Measurements from ENCODE around the gene RAB25.
"Not testable (repeated sequence)": the region's sequence is repeated elsewhere in the genome, so short reads cannot be mapped to it uniquely, and the experiment has no call there.

RAB25 gene

DNA sequence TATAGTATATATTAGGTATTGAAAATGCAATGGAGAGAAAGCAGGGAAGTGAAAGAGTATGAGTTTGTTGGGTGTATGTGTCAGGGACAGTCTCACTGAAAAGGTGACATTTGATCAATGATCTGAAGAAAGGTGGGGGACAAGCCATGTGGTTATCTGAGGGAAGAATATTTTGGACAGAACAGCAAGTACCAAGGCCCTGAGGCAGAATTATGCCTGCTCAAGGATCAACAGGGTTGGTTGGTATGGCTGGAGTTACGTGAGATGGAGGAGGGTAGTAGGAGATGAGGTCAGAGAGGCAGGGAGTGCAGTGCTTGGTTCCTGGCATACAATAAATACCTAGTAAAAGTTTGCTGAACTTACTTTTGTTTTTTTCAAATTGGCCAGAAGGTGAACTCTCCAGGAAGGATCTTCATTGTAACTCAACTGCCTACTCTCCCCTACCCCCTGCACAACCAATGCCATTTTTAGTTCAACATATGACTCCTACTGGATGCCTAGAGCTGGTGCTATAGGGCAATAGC is 4.6 kb upstream of the RAB25 start:
- H3K9me3 ChIP-seq (replicated peaks; ENCODE audit: low read length) = no peaks in the 10 kb centered on the region
- H3K27me3 ChIP-seq (ENCODE audit: control insufficient read depth, insufficient read depth, low read length) = no peaks in the 10 kb centered on the region
- no peak overlapping the region for H3K4me3 ChIP-seq (ENCODE audit: low read length)
- H3K4me1 ChIP-seq (ENCODE audit: control insufficient read depth, insufficient read depth, low read length) = peaks cover 11% of the 10 kb centered on the region
- peaks cover 8% of the 10 kb centered on the region for H3K36me3 ChIP-seq (ENCODE audit: insufficient read depth, low read length)
- H3K4me2 ChIP-seq (ENCODE audit: low read length) = no peak overlapping the region
- no peak overlapping the region for H3K9ac ChIP-seq (ENCODE audit: low read depth, low read length)

DNA sequence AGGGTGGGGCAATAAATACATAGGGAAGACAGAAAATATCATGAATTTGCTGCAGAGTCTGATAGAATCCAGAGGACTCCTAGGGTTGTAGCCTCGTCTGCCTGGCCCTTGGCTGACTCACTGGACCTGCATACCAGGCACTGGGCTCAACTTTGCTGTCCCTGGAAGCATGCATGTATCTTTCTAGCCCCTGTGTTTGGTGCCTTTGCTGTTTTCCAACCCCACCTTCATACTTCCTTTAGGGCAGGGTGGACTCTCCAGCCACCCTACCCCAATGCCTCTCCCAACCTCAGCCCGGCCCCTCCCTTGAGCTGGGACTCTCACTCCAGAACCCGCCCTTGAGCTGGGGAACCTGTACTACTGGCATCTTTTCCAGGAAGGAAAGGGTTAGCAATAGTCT is 1.2 kb downstream of the RAB25 start:
- Histone ChIP-seq H3K4me1 (ENCODE audit: control insufficient read depth, insufficient read depth, low read length) (no peaks in the 10 kb centered on the region), H3K9me3 (replicated peaks; ENCODE audit: low read length) (no peaks in the 10 kb centered on the region), H3K36me3 (ENCODE audit: insufficient read depth, low read length) (peaks cover 8% of the 10 kb centered on the region), H3K4me2 (ENCODE audit: low read length) (no peak overlapping the region), H3K4me3 (ENCODE audit: low read length) (no peak overlapping the region), H3K9ac (ENCODE audit: low read depth, low read length) (no peak overlapping the region), H3K27me3 (ENCODE audit: control insufficient read depth, insufficient read depth, low read length) (no peaks in the 10 kb centered on the region)

DNA sequence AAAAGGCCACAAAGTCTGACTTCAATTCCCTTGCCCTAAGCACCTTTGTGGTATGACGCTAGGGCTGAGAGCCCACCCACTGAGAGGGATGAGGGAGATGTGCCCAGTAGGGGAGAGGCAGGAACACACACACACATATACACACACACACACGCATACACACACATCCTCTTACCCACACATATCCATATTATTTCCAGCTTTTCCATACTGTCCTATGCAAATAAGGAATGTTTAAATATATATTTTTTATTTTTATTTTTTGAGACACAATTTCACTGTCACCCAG is 3.0 kb downstream of the RAB25 start:
- Histone ChIP-seq H3K4me2 (ENCODE audit: low read length) (no peak overlapping the region), H3K36me3 (ENCODE audit: insufficient read depth, low read length) (no peaks in the 10 kb centered on the region), H3K9me3 (replicated peaks; ENCODE audit: low read length) (no peaks in the 10 kb centered on the region)

DNA sequence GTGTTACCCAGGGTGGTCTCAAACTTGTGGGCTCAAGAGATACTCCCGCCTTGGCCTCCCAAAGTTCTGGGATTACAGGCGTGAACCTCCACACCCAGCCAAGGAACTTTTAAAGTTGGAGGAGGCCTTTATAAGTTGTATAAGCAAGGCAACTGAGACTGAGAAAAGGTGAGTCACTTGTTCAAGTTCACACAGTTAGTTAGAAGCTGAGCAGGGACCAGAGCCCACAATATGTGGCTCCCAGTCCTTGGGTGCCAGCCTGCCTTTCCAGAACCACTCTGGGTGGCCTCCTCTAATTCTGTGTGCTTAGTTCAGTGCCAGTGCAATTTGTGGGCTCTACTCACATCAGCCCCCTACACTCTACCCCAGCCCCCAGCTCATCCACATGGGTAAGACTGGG is 3.7 kb downstream of the RAB25 start:
- Histone ChIP-seq H3K4me3 (ENCODE audit: low read length) (no peak overlapping the region), H3K4me1 (ENCODE audit: control insufficient read depth, insufficient read depth, low read length) (no peaks in the 10 kb centered on the region), H3K4me2 (ENCODE audit: low read length) (no peak overlapping the region), H3K9me3 (replicated peaks; ENCODE audit: low read length) (no peaks in the 10 kb centered on the region), H3K27me3 (ENCODE audit: control insufficient read depth, insufficient read depth, low read length) (no peaks in the 10 kb centered on the region), H3K9ac (ENCODE audit: low read depth, low read length) (no peak overlapping the region), H3K36me3 (ENCODE audit: insufficient read depth, low read length) (no peaks in the 10 kb centered on the region)

More for the DNA sequence above, 3.0 kb downstream of the RAB25 start:
- no peaks in the 10 kb centered on the region for H3K4me1 ChIP-seq (ENCODE audit: control insufficient read depth, insufficient read depth, low read length)
- no peak overlapping the region for H3K9ac ChIP-seq (ENCODE audit: low read depth, low read length)
- no peak overlapping the region for H3K4me3 ChIP-seq (ENCODE audit: low read length)
- H3K27me3 ChIP-seq (ENCODE audit: control insufficient read depth, insufficient read depth, low read length) = no peaks in the 10 kb centered on the region

DNA sequence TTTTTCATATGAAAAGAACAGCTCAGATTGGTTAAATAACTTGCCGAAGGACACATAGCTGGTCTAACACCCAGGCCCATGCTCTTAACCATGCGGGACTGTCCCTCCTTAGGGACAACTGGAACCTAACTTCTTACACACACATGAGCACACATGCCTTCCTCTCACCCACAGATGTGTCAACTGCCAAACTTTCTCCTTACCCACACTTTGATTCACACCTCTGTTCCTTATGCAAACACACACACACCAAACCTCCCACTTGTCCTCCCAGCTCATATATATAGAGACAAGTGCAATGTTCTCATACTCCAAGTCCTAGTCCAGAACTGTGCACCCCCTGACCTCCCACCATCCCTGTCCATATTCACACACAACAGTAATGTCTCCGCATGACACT is 4.3 kb downstream of the RAB25 start:
- H3K9ac ChIP-seq (ENCODE audit: low read depth, low read length) = no peak overlapping the region
- H3K4me3 ChIP-seq (ENCODE audit: low read length) = no peak overlapping the region
- H3K27me3 ChIP-seq (ENCODE audit: control insufficient read depth, insufficient read depth, low read length) = no peaks in the 10 kb centered on the region
- no peak overlapping the region for H3K4me2 ChIP-seq (ENCODE audit: low read length)
- H3K36me3 ChIP-seq (ENCODE audit: insufficient read depth, low read length) = no peaks in the 10 kb centered on the region
- H3K4me1 ChIP-seq (ENCODE audit: control insufficient read depth, insufficient read depth, low read length) = no peaks in the 10 kb centered on the region
- H3K9me3 ChIP-seq (replicated peaks; ENCODE audit: low read length) = no peaks in the 10 kb centered on the region

DNA sequence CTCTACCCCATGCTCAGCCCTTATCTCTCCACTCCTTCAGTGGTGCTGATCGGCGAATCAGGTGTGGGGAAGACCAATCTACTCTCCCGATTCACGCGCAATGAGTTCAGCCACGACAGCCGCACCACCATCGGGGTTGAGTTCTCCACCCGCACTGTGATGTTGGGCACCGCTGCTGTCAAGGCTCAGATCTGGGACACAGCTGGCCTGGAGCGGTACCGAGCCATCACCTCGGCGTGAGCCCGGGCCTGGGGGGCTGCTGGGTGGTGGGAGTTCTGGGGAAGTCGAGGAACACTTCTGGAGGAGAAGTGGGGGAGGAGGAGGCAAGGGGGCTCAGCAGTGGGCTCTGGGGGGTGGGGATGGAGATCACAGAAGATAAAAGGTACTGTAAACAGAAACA is 4.9 kb downstream of the RAB25 start:
- H3K36me3 ChIP-seq (ENCODE audit: insufficient read depth, low read length) = no peaks in the 10 kb centered on the region

DNA sequence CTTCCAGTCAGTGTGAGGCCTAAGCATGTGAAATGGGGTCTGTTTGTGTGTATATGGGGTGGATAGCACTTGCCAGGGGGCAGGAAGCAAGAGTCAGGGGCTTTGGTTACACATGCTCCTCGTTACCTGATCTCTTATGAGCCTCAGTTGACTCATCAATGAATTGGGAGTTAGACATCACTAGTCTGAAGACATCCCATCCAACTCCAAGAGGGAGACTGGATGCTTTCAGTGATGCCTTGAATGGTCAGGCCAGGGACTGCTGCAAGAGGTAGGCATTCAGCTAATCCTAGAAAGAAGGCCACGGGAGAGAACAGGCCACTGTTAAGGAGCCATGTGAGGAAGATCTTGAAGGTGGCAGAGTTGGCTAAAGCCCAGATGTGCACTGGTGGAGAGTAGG is 6.3 kb downstream of the RAB25 start:
- no peaks in the 10 kb centered on the region for H3K4me1 ChIP-seq (ENCODE audit: control insufficient read depth, insufficient read depth, low read length)

More for the DNA sequence above, 4.9 kb downstream of the RAB25 start:
- no peaks in the 10 kb centered on the region for H3K4me1 ChIP-seq (ENCODE audit: control insufficient read depth, insufficient read depth, low read length)
- H3K4me2 ChIP-seq (ENCODE audit: low read length) = no peak overlapping the region
- H3K9ac ChIP-seq (ENCODE audit: low read depth, low read length) = no peak overlapping the region
- H3K9me3 ChIP-seq (replicated peaks; ENCODE audit: low read length) = no peaks in the 10 kb centered on the region
- no peaks in the 10 kb centered on the region for H3K27me3 ChIP-seq (ENCODE audit: control insufficient read depth, insufficient read depth, low read length)
- H3K4me3 ChIP-seq (ENCODE audit: low read length) = no peak overlapping the region

DNA sequence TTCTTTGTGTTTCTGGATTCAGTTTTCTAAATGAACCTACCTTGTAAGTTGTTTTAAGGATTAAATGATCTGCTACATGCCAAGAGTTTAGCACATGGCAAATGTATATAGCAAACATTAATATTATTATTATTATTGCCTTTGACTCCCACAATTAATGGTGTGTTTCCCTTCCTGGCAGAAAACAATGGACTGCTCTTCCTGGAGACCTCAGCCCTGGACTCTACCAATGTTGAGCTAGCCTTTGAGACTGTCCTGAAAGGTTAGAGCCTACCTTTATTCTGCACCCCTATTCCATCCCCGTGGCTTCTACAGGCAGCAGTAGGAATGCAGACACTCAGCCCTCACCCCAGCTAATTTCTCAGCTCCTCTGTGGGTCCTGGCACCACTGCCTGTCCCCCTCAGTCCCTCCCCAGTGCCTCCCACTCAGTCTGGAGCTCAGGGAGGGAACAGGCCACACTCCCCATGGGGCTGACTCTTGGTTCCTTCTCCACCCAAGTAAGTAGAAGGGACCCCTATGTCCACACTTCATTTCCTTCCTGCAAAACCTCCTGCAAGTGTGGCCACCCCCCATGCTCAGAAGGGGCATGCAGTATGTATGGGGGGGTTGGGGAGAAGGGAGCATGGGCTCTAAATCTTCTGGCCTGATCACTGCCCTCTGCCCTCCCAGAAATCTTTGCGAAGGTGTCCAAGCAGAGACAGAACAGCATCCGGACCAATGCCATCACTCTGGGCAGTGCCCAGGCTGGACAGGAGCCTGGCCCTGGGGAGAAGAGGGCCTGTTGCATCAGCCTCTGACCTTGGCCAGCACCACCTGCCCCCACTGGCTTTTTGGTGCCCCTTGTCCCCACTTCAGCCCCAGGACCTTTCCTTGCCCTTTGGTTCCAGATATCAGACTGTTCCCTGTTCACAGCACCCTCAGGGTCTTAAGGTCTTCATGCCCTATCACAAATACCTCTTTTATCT is 8.8 kb downstream of the RAB25 start:
- H3K27me3 ChIP-seq (ENCODE audit: control insufficient read depth, insufficient read depth, low read length) = no peaks in the 10 kb centered on the region
- H3K4me2 ChIP-seq (ENCODE audit: low read length) = no peak overlapping the region
- H3K9me3 ChIP-seq (replicated peaks; ENCODE audit: low read length) = no peaks in the 10 kb centered on the region
- H3K4me1 ChIP-seq (ENCODE audit: control insufficient read depth, insufficient read depth, low read length) = no peaks in the 10 kb centered on the region
- H3K9ac ChIP-seq (ENCODE audit: low read depth, low read length) = no peak overlapping the region
- no peak overlapping the region for H3K4me3 ChIP-seq (ENCODE audit: low read length)
- H3K36me3 ChIP-seq (ENCODE audit: insufficient read depth, low read length) = no peaks in the 10 kb centered on the region

More for the DNA sequence above, 6.3 kb downstream of the RAB25 start:
- H3K9me3 ChIP-seq (replicated peaks; ENCODE audit: low read length) = no peaks in the 10 kb centered on the region
- H3K27me3 ChIP-seq (ENCODE audit: control insufficient read depth, insufficient read depth, low read length) = no peaks in the 10 kb centered on the region
- no peak overlapping the region for H3K9ac ChIP-seq (ENCODE audit: low read depth, low read length)
- no peak overlapping the region for H3K4me2 ChIP-seq (ENCODE audit: low read length)
- no peaks in the 10 kb centered on the region for H3K36me3 ChIP-seq (ENCODE audit: insufficient read depth, low read length)
- H3K4me3 ChIP-seq (ENCODE audit: low read length) = no peak overlapping the region

DNA sequence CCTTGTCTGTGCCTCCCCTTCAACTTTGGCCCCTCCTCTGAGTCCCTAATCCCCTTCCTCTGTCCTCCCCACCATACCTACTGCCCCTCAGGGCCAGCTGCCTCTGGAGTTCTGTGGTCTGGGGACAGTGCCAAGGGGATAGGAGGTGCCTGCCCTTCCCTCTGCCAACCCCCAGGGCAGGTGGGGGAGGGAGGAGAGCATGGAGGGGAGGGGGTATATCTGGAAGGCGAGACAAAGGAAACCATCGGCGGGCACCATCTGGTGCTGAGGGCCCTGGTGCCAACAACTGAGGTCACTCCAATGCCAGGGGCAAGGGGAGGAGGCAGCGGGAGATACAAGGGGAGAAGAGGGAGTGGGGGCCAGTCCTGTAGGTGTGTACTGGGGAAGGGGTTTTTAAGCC is 9.6 kb downstream of the RAB25 start:
- no peaks in the 10 kb centered on the region for H3K9me3 ChIP-seq (replicated peaks; ENCODE audit: low read length)
- no peak overlapping the region for H3K4me3 ChIP-seq (ENCODE audit: low read length)
- H3K36me3 ChIP-seq (ENCODE audit: insufficient read depth, low read length) = no peaks in the 10 kb centered on the region
- no peak overlapping the region for H3K9ac ChIP-seq (ENCODE audit: low read depth, low read length)
- H3K27me3 ChIP-seq (ENCODE audit: control insufficient read depth, insufficient read depth, low read length) = no peaks in the 10 kb centered on the region
- H3K4me1 ChIP-seq (ENCODE audit: control insufficient read depth, insufficient read depth, low read length) = no peaks in the 10 kb centered on the region
- no peak overlapping the region for H3K4me2 ChIP-seq (ENCODE audit: low read length)

DNA sequence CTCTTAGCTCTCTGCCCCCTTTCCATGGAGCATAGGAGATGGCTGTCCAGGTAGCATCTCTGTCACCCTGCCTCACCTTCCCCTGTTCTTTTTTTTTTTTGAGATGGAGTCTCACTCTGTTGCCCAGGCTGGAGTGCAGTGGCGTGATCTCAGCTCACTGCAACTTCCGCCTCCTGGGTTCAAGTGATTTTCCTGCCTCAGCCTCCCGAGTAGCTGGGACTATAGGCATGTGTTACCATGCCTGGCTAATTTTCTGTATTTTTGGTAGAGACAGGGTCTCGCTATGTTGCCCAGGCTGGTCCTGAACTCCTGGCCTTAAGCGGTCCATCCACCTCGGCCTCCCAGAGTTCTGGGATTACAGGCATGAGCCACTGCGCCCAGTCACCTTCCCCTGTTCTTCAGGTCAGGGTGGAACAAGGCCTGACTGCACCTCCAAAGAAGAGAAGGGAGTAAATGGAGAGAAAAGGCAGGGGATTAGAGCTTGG is 10.4 kb downstream of the RAB25 start:
- H3K4me3 ChIP-seq (ENCODE audit: low read length); H3K9ac ChIP-seq (ENCODE audit: low read depth, low read length); H3K4me2 ChIP-seq (ENCODE audit: low read length): not testable (repeated sequence)

DNA sequence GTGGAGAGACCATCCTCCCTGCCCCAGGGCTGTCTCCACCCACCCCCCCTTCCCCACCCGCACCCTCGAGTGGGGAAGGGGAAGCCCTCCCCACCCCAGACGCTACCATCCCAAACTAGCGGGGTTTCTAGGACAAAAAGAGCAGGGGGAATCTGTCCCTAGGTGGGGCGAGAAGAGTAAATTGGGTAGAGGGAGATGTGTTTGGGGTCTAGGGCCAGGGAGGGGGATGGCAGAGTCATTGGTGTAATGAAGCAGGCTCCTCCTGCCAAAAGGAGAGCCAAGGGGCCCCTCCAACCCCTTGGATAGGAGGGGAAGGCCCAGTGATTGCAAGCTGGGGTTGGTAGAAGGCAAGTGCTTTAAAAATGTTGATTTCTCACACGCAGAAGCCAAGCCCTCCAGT is 11.3 kb downstream of the RAB25 start:
- H3K4me1 ChIP-seq (ENCODE audit: control insufficient read depth, insufficient read depth, low read length) = no peaks in the 10 kb centered on the region
- H3K9me3 ChIP-seq (replicated peaks; ENCODE audit: low read length) = no peaks in the 10 kb centered on the region
- H3K4me3 ChIP-seq (ENCODE audit: low read length) = no peak overlapping the region
- H3K9ac ChIP-seq (ENCODE audit: low read depth, low read length) = no peak overlapping the region
- peaks cover 9% of the 10 kb centered on the region for H3K36me3 ChIP-seq (ENCODE audit: insufficient read depth, low read length)
- H3K27me3 ChIP-seq (ENCODE audit: control insufficient read depth, insufficient read depth, low read length) = no peaks in the 10 kb centered on the region
- no peak overlapping the region for H3K4me2 ChIP-seq (ENCODE audit: low read length)

More for the DNA sequence above, 10.4 kb downstream of the RAB25 start:
- H3K36me3 ChIP-seq (ENCODE audit: insufficient read depth, low read length); H3K27me3 ChIP-seq (ENCODE audit: control insufficient read depth, insufficient read depth, low read length); H3K4me1 ChIP-seq (ENCODE audit: control insufficient read depth, insufficient read depth, low read length); H3K9me3 ChIP-seq (replicated peaks; ENCODE audit: low read length): not testable (repeated sequence)
